ENCODE measurements around the gene ELOVL3. TPM values are rescaled to one million over a fixed set of nuclear protein-coding genes. Genes with fewer than 3 reads are reported as not detected.

Gene ELOVL3
- total and polyA plus RNA-seq, 2 of the 13 experiments (the other 11 are each of a cell fraction or from before 2014, with no cell fraction given) = 0.58 to 0.69 TPM

DNA sequence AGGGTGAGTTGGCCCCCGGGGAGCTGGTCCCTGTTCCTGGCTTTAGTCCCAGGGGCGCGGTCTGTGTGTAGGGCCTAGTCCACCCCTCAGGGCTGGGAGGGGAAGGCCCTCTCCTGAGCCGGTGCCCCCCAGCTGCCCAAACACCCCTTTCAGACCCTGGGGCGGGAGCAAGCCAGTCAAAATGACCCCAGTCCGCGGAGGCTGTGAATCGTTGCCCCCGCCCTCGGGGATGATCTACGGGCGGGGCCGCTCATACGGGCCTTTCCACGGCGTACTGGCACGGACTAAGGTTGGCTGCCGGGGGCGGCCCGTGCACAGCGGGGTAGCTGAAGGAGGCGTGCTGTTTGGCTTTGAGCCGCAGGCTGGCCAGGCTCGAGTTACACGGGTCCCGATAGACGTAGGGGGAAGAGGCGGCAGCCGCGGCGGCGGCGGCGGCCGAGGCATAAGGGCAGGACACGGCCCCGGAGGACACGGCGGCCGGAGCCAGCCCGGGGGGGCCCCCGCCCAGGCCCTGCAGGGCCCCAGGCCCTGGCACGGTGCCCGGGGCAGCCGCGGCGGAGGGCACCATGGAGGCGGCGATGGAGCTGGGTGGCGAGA is 4.3 kb downstream of the ELOVL3 start (continued):
- TF ChIP-seq, protein P1, sequence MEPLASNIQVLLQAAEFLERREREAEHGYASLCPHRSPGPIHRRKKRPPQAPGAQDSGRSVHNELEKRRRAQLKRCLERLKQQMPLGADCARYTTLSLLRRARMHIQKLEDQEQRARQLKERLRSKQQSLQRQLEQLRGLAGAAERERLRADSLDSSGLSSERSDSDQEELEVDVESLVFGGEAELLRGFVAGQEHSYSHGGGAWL (CRISPR knock-in tag; IDR thresholded peaks at IDR 0.05) = no peak
- TF ChIP-seq NAIF1 (CRISPR knock-in tag; IDR thresholded peaks at IDR 0.05; ENCODE audit: borderline replicate concordance) (no peak), NFE2 (CRISPR knock-in tag; IDR thresholded peaks at IDR 0.05) (no peak), ZNF143 (CRISPR knock-in tag; IDR thresholded peaks at IDR 0.05) (no peak), ZNF776 (CRISPR knock-in tag; IDR thresholded peaks at IDR 0.05) (0 out of 2 replicates have a peak, but pooled peaks have one; percentile 63), NONO (IDR thresholded peaks at IDR 0.05) (no peak), NONO (CRISPR knock-in tag; conservative IDR thresholded peaks at IDR 0.05) (no peak), SPEN (CRISPR knock-in tag; IDR thresholded peaks at IDR 0.05; ENCODE audit: low read depth) (0 out of 2 replicates have a peak, but pooled peaks have one; percentile 14), ZKSCAN5 (CRISPR knock-in tag; IDR thresholded peaks at IDR 0.05) (0 out of 2 replicates have a peak, but pooled peaks have one; percentile 37), RBM22 (optimal IDR thresholded peaks at IDR 0.05; ENCODE audit: low read length) (no peak), MTA3 (CRISPR knock-in tag; IDR thresholded peaks at IDR 0.05) (no peak), YEATS4 (CRISPR knock-in tag; IDR thresholded peaks at IDR 0.05; ENCODE audit: borderline replicate concordance) (peak; percentile 47; the same call in 1 of the 2 replicates), CBX5 (CRISPR knock-in tag; IDR thresholded peaks at IDR 0.05; ENCODE audit: borderline replicate concordance) (no peak), ZNF160 (CRISPR knock-in tag; IDR thresholded peaks at IDR 0.05) (no peak), NFYB (CRISPR knock-in tag; IDR thresholded peaks at IDR 0.05) (no peak), ZFP41 (CRISPR knock-in tag; IDR thresholded peaks at IDR 0.05; ENCODE audit: borderline replicate concordance) (no peak), EEA1 (CRISPR knock-in tag; IDR thresholded peaks at IDR 0.05; ENCODE audit: borderline replicate concordance) (no peak)
- TF ChIP-seq, protein P2, sequence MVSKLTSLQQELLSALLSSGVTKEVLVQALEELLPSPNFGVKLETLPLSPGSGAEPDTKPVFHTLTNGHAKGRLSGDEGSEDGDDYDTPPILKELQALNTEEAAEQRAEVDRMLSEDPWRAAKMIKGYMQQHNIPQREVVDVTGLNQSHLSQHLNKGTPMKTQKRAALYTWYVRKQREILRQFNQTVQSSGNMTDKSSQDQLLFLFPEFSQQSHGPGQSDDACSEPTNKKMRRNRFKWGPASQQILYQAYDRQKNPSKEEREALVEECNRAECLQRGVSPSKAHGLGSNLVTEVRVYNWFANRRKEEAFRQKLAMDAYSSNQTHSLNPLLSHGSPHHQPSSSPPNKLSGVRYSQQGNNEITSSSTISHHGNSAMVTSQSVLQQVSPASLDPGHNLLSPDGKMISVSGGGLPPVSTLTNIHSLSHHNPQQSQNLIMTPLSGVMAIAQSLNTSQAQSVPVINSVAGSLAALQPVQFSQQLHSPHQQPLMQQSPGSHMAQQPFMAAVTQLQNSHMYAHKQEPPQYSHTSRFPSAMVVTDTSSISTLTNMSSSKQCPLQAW (CRISPR knock-in tag; IDR thresholded peaks at IDR 0.05) = 0 out of 2 replicates have a peak, but pooled peaks have one; percentile 5
- TF ChIP-seq, protein P3, sequence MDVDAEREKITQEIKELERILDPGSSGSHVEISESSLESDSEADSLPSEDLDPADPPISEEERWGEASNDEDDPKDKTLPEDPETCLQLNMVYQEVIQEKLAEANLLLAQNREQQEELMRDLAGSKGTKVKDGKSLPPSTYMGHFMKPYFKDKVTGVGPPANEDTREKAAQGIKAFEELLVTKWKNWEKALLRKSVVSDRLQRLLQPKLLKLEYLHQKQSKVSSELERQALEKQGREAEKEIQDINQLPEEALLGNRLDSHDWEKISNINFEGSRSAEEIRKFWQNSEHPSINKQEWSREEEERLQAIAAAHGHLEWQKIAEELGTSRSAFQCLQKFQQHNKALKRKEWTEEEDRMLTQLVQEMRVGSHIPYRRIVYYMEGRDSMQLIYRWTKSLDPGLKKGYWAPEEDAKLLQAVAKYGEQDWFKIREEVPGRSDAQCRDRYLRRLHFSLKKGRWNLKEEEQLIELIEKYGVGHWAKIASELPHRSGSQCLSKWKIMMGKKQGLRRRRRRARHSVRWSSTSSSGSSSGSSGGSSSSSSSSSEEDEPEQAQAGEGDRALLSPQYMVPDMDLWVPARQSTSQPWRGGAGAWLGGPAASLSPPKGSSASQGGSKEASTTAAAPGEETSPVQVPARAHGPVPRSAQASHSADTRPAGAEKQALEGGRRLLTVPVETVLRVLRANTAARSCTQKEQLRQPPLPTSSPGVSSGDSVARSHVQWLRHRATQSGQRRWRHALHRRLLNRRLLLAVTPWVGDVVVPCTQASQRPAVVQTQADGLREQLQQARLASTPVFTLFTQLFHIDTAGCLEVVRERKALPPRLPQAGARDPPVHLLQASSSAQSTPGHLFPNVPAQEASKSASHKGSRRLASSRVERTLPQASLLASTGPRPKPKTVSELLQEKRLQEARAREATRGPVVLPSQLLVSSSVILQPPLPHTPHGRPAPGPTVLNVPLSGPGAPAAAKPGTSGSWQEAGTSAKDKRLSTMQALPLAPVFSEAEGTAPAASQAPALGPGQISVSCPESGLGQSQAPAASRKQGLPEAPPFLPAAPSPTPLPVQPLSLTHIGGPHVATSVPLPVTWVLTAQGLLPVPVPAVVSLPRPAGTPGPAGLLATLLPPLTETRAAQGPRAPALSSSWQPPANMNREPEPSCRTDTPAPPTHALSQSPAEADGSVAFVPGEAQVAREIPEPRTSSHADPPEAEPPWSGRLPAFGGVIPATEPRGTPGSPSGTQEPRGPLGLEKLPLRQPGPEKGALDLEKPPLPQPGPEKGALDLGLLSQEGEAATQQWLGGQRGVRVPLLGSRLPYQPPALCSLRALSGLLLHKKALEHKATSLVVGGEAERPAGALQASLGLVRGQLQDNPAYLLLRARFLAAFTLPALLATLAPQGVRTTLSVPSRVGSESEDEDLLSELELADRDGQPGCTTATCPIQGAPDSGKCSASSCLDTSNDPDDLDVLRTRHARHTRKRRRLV (CRISPR knock-in tag; IDR thresholded peaks at IDR 0.05) = no peak

All from HepG2 (cell line).